Upper lobe of left lung (tissue), 6 donors: Measurements from ENCODE around the gene MCMBP. TPM values are rescaled to one million over a fixed set of nuclear protein-coding genes. Genes with fewer than 3 reads are reported as not detected.

Experiments used
- ATAC-seq, 2 donors: fragments of 200-7000 bp; cut with Tn5 transposase; one replicate each; pipeline ENCODE4 v1.9.1; 2022; ENCODE audit warnings: mild to moderate bottlenecking in 2 of 2, moderate library complexity in 2 of 2; ENCODE audit not compliant: low FRiP score in 2 of 2
- DNase-seq, 2 donors: peaks; one replicate each; pipeline ENCODE4 v3.0.0-alpha.2; 2019 to 2020
- H3K27ac ChIP-seq, 4 donors: fragments of 200-600 bp; sonication (generic); one replicate each; pipeline ENCODE4 v1.5.1; 2016 to 2019
- H3K27me3 ChIP-seq, 4 donors: fragments of 200-600 bp; sonication (generic); one replicate each; pipeline ENCODE4 v1.5.1; 2017 to 2019
- H3K36me3 ChIP-seq, 4 donors: fragments of 200-600 bp; sonication (generic); one replicate each; pipeline ENCODE4 v1.5.1; 2016 to 2019
- H3K4me1 ChIP-seq, 4 donors: fragments of 200-600 bp; sonication (generic); one replicate each; pipeline ENCODE4 v1.5.1; 2018 to 2019
- H3K4me3 ChIP-seq, 4 donors: fragments of 200-600 bp; sonication (generic); one replicate each; pipeline ENCODE4 v1.5.1; 2017 to 2019; ENCODE audit warnings: mild to moderate bottlenecking in 2 of 4, moderate library complexity in 1 of 4
- H3K9me3 ChIP-seq, 4 donors: fragments of 200-600 bp; sonication (generic); one replicate each; pipeline ENCODE4 v1.5.1; 2018 to 2019
- CTCF ChIP-seq, 6 experiments: fragments of 450-650 bp in 4 of 6; fragments of 200-600 bp in 2 of 6; sonication (generic) in 2 of 6; IDR thresholded peaks; one replicate each; pipeline ENCODE4 v1.5.1; 2016 to 2019; ENCODE audit warnings: antibody characterized with exemption in 6 of 6
- EP300 ChIP-seq, 4 donors: sonication (generic); formaldehyde crosslinking; IDR thresholded peaks; one replicate each; pipeline ENCODE4 v1.5.1; 2017; ENCODE audit warnings: antibody characterized with exemption in 4 of 4, control low read depth in 2 of 4
- POLR2A ChIP-seq, 4 donors: fragments of 450-650 bp; IDR thresholded peaks; one replicate each; pipeline ENCODE4 v1.5.1; 2016 to 2017; ENCODE audit warnings: antibody characterized with exemption in 4 of 4, mild to moderate bottlenecking in 2 of 4
- POLR2AphosphoS5 ChIP-seq, 2 donors: sonication (generic); formaldehyde crosslinking; IDR thresholded peaks; one replicate each; pipeline ENCODE4 v1.5.1; 2017; ENCODE audit warnings: antibody characterized with exemption in 2 of 2
- WGBS, 2 donors: methylation state at CpG; one replicate each; pipeline ENCODE4 v1.1.5; 2017 to 2018; 5-methylcytosine and 5-hydroxymethylcytosine counted together
- total RNA-seq, 6 donors: library from RNA; depleted of rRNA in 4 of 6; stranded (reverse); fragments of >200 nt in 4 of 6; gene quantifications; one replicate each; pipeline versions ENCODE4 v1.1.0 to v1.2.1, GENCODE V29; 2016 to 2021
- donor health status: DM: no; HTN: no; CAD: no; lungs with moderate emphysema.
- donor health status: DM: no; HTN: yes; CAD: no; lungs with severe emphysema.

The MCMBP gene
- total RNA-seq, 6 donors from 2014 or later = 31.2 to 60.8 (median 50.7) TPM

GRCh38 chr10:119815671-119816070 lies 57.0 kb downstream of the MCMBP start:
- H3K27me3 ChIP-seq = no peaks in the 10 kb centered on the region
- no peak overlapping the region for H3K4me3 ChIP-seq
- H3K27ac ChIP-seq = no peak overlapping the region
- TF ChIP-seq POLR2A (IDR thresholded peaks at IDR 0.05) = no peak
- TF ChIP-seq EP300 (IDR thresholded peaks at IDR 0.05) = no peak
- no peak for TF ChIP-seq CTCF (IDR thresholded peaks at IDR 0.05)
- TF ChIP-seq POLR2AphosphoS5 (IDR thresholded peaks at IDR 0.05) = no peak
- DNase-seq (no peak), ATAC-seq (no peak)
- 89 to 94% methylated on average over 7 of the region's 7 CpGs for WGBS, 2 donors
- H3K9me3 ChIP-seq = no peaks in the 10 kb centered on the region
- H3K36me3 ChIP-seq = peaks cover 0 to 12% (median 3%) of the 10 kb centered on the region in 4 donors
- no peaks in the 10 kb centered on the region for H3K4me1 ChIP-seq

GRCh38 chr10:119812684-119813083 lies 60.0 kb downstream of the MCMBP start:
- Histone ChIP-seq H3K4me3 (no peak overlapping the region), H3K4me1 (no peaks in the 10 kb centered on the region), H3K9me3 (no peaks in the 10 kb centered on the region), H3K27me3 (no peaks in the 10 kb centered on the region), H3K27ac (no peak overlapping the region), H3K36me3 (peaks cover 0 to 7% (median 3%) of the 10 kb centered on the region in 4 donors)
- DNase-seq (no peak), ATAC-seq (no peak)
- TF ChIP-seq EP300 (IDR thresholded peaks at IDR 0.05) = no peak
- no peak for TF ChIP-seq POLR2A (IDR thresholded peaks at IDR 0.05)
- no peak for TF ChIP-seq CTCF (IDR thresholded peaks at IDR 0.05)
- TF ChIP-seq POLR2AphosphoS5 (IDR thresholded peaks at IDR 0.05) = no peak

- TF ChIP-seq POLR2AphosphoS5 (IDR thresholded peaks at IDR 0.05) (no peak), CTCF (IDR thresholded peaks at IDR 0.05) (no peak), POLR2A (IDR thresholded peaks at IDR 0.05) (no peak), EP300 (IDR thresholded peaks at IDR 0.05) (no peak)
- no peak for ATAC-seq
- Histone ChIP-seq H3K27ac (no peak overlapping the region), H3K4me1 (no peaks in the 10 kb centered on the region), H3K27me3 (no peaks in the 10 kb centered on the region), H3K9me3 (no peaks in the 10 kb centered on the region), H3K36me3 (peaks cover 0 to 17% (median 3%) of the 10 kb centered on the region in 4 donors), H3K4me3 (no peak overlapping the region)
- DNase-seq = no peak
- 74 to 79% methylated on average over 4 of the region's 4 CpGs for WGBS, 2 donors
Measured at GRCh38 chr10:119811122-119811521, 61.5 kb downstream of the MCMBP start.

GRCh38 chr10:119807960-119808697 lies 64.5 kb downstream of the MCMBP start:
- Histone ChIP-seq H3K27me3 (no peaks in the 10 kb centered on the region), H3K36me3 (peaks cover 0 to 30% (median 7%) of the 10 kb centered on the region in 4 donors), H3K4me3 (no peak overlapping the region), H3K9me3 (no peaks in the 10 kb centered on the region), H3K27ac (no peak overlapping the region), H3K4me1 (no peaks in the 10 kb centered on the region)
- ATAC-seq (no peak), DNase-seq (no peak)
- TF ChIP-seq POLR2A (IDR thresholded peaks at IDR 0.05) (no peak), CTCF (IDR thresholded peaks at IDR 0.05) (no peak), POLR2AphosphoS5 (IDR thresholded peaks at IDR 0.05) (no peak), EP300 (IDR thresholded peaks at IDR 0.05) (no peak)
- 90 to 97% methylated on average over 3 of the region's 3 CpGs for WGBS, 2 donors
